K562 (cell line): ENCODE results near the gene TUBGCP6. TPM values are rescaled to one million over a fixed set of nuclear protein-coding genes. Genes with fewer than 3 reads are reported as not detected.

Experiments
- ARID4B ChIP-seq: sonication (generic); formaldehyde crosslinking; IDR thresholded peaks from 2 replicates; pipeline ENCODE4 v1.8.0; 2022; ENCODE audit warnings: mild to moderate bottlenecking, missing genetic modification reagents
- LCOR ChIP-seq: sonication (generic); formaldehyde crosslinking; IDR thresholded peaks from 2 replicates; pipeline ENCODE4 v1.8.0; 2022; ENCODE audit warnings: mild to moderate bottlenecking, missing genetic modification reagents
- MAX ChIP-seq: sonication (generic); formaldehyde crosslinking; IDR thresholded peaks from 2 replicates; pipeline ENCODE4 v1.9.0; 2022; ENCODE audit warnings: mild to moderate bottlenecking, missing genetic modification reagents
- MGA ChIP-seq: fragments of 450-650 bp; IDR thresholded peaks from 2 replicates; pipeline ENCODE4 v1.6.1; 2016; ENCODE audit warnings: mild to moderate bottlenecking, moderate library complexity
- RAD51 ChIP-seq: fragments of 450-650 bp; IDR thresholded peaks from 2 replicates; pipeline ENCODE4 v1.7.1; 2016; ENCODE audit warnings: low read depth, mild to moderate bottlenecking, borderline replicate concordance
- RBM22 ChIP-seq: fragments of 200-400 bp; formaldehyde crosslinking; IDR thresholded peaks from 2 replicates; pipeline ENCODE4 v1.6.1; 2018; ENCODE audit warnings: low read length, low read depth; ENCODE audit not compliant: poor library complexity, severe bottlenecking
- SIN3A ChIP-seq, 2 experiments: fragments of 150-350 bp in 1 of 2; IDR thresholded peaks; 2 replicates each; pipeline ENCODE4 v1.6.1; 2011 to 2016; ENCODE audit warnings: borderline replicate concordance in 2 of 2, low read depth in 2 of 2, low read length in 2 of 2, mild to moderate bottlenecking in 2 of 2, moderate library complexity in 2 of 2; ENCODE audit not compliant: control insufficient read depth in 1 of 2
- ZNF707 ChIP-seq: fragments of 250-450 bp; sonication (Bioruptor Pico); conservative IDR thresholded peaks from 2 replicates; pipeline ENCODE4 v1.8.0; 2022; ENCODE audit warnings: inconsistent platforms, mild to moderate bottlenecking, moderate library complexity
- polyA plus RNA-seq, 8 experiments: library from polyadenylated mRNA; depleted of rRNA in 4 of 8; stranded (reverse) in 5 of 8; unstranded in 3 of 8; fragments of >200 nt; fragmentation: Nextera tagmentation in 2 of 8; fragmentation: Illumina TruSeq in 1 of 8; extraction: Ambion mirVana in 2 of 8; extraction: Trizol in 1 of 8; gene quantifications; 2 replicates each; pipeline versions ENCODE4 v1.2.1 to v1.2.3, GENCODE V29; 2011 to 2014; ENCODE audit warnings: inconsistent platforms in 1 of 8, missing spikeins in 1 of 8
- total RNA-seq, 7 experiments: library from RNA; depleted of rRNA in 6 of 7; stranded (reverse); fragments of >200 nt in 6 of 7; fragmentation: Illumina TruSeq in 2 of 7; extraction: Trizol in 2 of 7; gene quantifications; 2 replicates each; pipeline versions ENCODE4 v1.2.1 to v1.2.3, GENCODE V29; 2011 to 2021; ENCODE audit warnings: low replicate concordance in 1 of 7

Gene TUBGCP6
- total and polyA plus RNA-seq, 9 of the 15 experiments (the other 6 are each of a cell fraction or from before 2014, with no cell fraction given): 0.76 to 33.0 (median 10.1) TPM

- TF ChIP-seq MGA (peak; percentile 76), RAD51 (peak; percentile 41; the same call in 1 of the 2 replicates), MAX (CRISPR knock-in tag) (peak; percentile 96), ZNF707 (CRISPR knock-in tag) (no peak), SIN3A (IDR thresholded peaks at IDR 0.05; ENCODE audit: borderline replicate concordance in 2 of 2, control insufficient read depth in 1 of 2, low read depth in 2 of 2, low read length in 2 of 2) (peak in 1 of 2 experiments; percentile 91; a peak in 1 of 4 replicates), RBM22 (peak; percentile 30), ARID4B (CRISPR knock-in tag) (peak; percentile 62; the same call in 1 of the 2 replicates), LCOR (CRISPR knock-in tag) (no peak)
Observed at GRCh38 chr22:50218996-50219727, 25.7 kb downstream of the TUBGCP6 start (continued).
